ENCODE data around the gene AMT.
"Not testable (repeated sequence)": the region's sequence is repeated elsewhere in the genome, so short reads cannot be mapped to it uniquely, and the experiment has no call there.

Gene AMT

DNA sequence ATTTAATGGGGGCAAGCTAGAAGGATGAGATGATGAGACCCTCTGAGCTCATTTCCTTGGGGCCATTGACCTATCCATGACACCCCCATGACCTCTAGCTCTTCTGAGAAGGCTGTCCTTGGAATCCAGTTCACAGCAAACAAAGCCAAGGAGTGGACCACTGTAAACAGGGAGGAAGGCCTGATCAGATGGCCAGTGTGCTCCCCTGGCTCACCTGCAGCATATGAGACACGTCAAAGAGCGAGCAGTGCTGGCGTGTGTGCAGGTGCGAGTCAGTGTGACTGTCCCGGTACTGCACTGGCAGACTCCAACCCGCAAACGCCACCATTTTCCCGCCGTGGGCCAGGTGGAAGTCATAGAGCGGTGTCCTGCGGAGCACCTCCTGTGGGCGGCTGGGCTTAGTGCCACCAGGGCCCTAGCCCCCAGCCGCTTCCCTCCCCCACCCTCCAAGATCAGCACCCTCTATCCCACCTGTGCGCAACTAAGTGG, 339 bp downstream of the AMT start:
- DNase-seq, result no peak

DNA sequence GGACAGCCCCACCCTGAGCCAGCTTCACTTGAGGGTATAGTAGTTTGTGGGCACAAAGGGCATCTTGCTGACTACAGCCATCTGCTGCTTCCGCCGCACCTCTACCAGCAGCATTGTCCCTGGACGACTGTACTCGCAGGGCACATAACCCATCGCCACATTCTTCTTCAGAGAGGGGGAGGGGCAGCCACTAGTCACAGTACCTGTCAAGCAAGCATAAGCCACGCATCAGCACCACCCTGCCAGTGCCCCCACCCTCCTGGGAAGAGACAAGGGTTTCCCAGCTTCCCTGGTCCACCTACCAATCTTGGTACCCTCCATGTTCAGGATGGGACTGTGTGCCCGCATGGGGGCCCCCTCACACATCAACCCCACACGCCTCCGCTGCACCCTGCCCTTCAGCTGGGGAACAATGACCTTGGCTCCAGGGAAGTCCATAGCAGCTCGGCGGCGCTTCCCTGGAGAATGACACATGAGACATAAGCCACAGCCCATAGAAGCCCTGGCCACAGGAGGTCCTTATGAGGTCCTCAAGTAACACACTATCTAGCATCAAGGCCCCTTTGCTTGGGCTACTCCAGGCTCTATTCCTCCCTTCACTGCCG, 4.7 kb downstream of the AMT start:
- DNase-seq, result no peak

DNA sequence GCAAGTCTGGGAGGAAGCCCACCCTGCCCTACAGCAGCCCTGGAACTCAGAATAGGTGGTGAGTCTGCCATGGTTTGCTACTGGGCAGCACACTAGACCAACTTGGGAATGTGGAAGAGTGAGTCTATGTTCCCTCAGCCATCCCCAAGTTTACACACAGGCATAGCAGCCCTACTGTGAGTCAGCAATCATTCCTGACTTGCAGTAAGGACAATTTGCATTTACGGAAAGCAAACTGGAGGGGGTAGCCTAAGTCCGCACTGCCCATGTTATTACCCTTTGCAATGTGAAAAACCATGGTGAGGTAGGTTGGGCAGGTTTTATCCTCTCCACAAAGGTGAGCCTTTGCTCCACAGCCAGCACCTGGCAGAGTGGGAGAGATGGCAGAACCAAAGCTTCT, 5.4 kb downstream of the AMT start:
- DNase-seq, result no peak

DNA sequence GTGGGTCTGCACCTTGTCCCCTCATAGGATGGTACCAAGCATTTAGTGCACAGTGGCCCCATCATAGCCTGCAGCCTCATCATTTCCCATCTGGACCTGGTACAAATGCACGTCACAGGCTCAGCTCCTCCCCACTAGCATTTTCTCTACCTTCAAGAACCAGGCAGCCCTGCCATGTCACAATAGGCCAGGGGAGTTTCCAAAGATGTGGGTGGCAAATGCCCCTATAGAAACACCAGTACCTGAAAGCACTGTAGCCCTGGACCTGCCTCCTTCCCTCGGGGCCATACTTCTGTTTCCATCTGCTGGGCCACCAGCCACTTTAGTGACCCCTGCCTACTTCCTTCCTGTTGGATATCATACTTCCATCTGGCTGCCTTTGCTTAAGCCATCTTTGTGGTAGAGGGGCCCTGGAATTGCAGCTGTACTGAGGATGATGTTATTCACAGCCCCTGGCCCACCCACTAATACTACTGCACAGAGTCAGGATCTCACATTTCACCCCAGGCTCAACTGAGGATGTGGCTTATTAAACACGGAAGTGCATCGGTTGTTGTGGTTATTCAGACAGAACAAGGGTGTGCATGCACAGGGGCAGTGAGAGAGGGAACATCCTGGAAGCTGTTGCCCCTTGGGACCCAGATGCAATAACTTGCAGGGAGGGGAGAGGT, 6.2 kb downstream of the AMT start:
- DNase-seq, result peak; percentile 72

DNA sequence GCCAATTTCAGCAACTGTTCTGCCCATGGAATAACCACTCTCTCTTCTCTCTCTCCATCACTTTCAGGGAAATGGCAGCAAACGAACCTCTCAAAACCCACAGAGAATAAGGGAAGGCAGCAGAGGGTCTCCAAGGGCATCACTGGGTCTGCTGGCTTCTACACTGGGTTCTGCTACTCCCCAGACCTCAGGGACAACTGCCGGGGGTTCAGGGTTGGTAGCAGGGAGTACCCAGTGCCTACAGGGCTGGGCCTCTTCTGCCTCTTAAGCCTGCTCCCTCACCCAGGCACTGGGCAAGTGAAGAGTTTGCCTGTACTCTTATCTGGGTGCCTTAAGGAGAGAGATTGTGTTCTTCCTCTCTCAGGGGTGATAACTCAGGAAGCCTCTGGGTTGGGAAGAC, 7.5 kb downstream of the AMT start:
- no peak for DNase-seq

DNA sequence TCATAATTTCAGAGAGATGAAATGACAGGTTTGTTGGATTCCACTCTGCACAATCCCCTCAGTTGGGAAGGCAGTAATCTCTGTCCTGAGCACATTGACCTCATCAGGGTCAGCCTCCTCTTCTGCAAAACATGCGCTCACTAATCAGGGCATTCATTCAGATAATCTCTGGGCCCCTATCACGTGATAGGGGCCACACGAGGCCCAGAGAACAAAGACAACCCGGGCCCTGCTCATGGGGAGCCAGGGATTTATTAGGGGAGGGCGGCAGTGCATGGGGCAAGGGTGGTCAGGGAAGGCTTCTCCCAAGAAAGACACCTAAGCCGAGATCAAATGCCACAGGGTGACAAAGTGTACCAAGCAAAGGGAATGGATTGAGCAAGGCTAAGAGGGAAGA, 8.9 kb downstream of the AMT start:
- DNase-seq, result no peak

DNA sequence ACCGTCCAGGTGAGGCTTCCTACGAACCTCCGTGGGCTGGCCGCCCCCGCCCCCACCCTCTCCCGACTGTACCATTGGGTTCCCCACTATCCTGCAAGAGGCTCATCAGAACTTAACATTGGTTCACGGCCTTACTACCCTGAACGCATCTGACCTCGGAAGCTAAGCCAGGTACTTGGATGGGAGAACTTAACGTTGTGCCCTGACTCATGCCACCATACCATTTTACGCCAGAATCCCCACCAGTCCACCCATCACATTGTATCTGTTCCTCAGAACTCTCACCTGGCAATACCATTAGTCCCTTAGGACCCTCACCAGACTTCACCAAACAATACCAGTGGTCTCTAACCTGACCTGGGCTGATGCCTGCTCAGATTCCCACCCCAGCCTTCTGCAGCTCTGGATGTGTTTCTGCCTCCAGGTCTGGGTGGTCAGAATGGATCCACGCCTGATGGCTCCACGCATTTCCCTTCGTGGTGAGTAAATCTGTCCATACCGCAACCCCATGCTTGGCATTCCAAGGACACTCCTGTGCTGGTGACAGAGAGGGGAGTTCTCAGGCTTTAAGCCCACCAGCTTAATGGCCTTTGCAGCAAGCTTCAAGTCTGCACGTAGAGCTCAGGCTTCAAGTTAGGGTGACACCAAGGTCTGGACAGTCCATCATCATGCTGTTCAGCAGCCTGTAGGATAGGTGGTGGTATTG, 9.5 kb downstream of the AMT start:
- DNase-seq, result peak; percentile 23

DNA sequence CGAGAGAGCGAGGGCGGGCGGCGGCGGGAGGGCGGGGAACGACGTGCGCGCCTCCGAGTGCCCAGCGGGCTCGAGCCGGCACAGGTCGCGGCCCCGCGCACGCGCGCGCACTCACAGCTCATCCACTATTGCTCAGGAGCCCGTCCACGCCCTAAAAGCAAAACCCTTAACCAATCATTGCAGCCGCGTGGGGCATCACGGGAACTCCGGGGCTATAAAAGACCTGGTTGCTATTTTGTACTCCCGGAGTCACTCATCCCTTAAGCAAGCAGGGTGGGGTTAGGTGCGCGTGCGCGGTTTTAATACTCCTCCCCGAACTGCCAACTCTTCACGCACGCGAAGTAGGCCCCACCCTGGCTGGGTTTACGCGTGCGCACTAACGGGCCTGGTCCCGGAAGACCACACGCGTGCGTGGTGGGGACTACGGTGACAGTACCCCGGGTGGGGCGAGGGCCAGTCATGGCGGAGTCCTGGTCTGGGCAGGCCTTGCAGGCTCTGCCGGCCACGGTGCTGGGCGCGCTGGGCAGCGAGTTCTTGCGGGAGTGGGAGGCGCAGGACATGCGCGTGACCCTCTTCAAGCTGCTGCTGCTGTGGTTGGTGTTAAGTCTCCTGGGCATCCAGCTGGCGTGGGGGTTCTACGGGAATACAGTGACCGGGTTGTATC, 10.2 kb downstream of the AMT start, which contains the start of the genes RHOA and TCTA:
Gene RHOA (minus strand): TSS at position 9 of the 664 bp plus-strand sequence. CDS start 36,387 bp downstream, outside the sequence.
Gene TCTA (plus strand): TSS at position 456 of the 664 bp plus-strand sequence. CDS start 4 bp downstream, at position 460.
- DNase-seq, result peak; percentile 100

DNA sequence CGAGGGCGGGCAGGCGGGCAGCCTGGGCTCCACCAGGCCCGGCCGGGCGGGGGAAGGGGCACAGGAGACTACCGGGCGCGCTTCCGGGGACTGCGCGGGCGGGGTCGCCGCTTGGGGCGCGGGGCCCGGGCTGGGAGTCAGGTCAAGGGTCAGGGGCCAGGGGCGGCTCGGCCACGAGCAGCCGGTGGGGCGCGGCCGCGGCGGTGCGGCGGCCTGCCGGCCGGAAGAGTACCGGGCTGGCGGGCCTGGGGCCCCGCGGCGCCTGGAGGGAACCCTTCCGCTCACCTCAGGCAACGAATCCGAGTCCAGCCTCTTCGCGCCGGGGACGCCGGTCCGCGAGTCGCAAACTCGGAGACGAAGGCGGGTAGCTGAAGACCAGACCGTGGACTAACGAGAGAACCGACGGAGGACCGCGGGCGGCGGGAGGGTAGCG, 10.7 kb downstream of the AMT start:
- peak; percentile 63 for DNase-seq

DNA sequence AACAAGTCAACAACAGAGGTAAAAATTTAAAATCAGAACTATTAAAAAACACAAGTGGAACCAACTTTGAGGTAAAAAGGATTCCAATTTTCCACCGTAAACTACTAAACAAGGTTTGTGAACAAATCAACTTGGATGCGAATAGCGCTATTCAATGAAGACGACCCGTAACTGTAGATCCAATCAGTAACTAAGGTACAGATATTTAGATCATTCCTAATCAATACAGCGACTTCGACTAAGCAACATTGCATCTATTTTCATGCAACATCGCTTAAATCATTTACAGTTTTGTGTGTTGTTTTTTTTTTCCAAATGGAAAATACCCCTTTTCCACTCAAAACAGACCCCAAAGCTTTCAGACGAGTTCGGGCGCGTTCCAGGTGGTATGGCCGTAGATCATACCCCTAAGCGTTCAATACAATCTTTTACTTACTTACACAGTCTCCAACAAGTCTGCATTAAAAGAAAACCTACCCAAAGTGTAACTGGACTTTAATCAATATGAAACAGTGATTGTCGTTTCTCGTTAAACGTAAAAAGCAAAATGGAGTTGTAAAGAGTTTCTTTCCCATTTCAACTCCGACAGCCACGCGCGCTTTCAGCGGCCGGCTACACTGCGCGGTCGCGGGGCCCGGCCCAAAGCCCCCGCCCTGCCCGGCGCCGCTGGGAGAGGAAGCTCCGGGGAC, 11.3 kb downstream of the AMT start:
- DNase-seq, result no peak

DNA sequence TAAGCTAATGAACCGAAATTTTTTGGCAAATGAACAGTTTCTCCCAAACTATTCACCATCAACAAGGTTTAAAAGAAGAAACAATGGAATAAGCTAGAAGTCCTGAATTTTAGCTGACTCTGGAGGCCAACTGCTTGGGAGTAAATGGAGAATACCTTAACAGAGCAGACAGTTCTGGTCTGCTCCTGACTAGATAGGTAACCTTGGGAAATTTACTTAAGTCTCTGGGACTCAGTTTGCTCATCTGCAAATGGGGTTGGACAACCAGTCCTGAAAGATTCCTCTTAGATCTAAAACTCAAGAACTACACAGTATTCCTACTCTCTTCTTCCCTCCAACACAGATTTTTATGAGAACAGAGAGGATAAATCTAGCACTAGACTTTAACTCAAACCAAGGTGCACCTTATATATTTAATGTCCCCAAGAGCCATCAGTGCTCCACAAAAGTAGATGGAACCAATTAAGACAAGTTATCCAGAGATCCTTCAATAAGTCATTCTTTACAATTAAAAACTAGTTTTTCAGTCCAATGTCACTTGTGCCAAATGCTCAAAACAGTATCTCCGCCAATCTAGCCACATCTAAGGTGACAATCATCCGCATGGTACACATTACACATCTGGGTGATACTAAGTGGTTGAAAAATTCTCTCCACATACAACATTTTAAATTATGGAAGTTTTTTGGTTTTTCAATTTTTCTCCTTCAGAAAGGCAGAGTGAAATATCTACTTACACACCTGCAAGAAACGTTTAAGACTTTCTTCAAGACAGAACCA, 12.0 kb downstream of the AMT start:
- peak; percentile 34 for DNase-seq

DNA sequence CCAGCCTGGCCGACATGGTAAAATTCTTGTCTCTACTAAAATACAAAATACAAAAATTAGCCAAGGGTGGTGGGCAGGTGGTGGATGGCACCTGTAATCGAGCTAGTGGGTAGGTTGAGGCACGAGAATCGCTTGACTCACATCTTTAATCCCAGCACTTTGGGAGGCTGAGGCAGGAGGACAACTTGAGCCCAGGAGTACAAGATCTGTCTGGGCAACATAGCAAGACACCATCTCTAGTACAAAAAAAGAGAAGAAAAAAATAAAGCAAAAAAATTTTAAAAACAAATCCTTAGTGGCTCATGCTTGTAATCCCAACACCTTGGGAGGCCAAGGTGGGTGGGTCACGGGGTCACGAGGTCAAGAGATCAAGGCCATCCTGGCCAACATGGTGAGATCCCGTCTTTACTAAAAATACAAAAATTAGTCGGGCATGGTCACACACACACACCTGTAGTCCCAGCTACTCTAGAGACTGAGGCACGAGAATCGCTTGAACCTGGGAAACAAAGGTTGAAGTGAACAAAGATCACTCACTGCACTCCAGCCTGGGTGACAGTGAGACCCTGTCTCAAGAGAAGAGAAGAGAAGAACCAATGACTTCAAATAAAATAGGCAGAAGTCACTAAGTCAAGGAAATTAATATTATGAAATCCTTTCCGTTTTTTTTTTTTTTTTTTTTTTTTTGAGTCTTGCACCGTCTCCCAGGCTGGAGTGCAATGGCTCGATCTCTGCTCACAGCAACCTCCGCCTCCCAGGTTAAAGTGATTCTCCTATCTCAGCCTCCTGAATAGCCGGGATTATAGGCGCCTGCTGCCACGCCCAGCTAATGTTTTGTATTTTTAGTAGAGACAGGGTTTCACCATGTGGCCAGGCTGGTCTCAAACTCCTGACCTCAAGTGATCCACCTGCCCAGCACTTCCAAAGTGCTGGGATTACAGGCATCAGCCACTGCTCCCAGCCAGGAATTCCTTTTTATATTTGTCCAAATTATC, 15.4 kb downstream of the AMT start:
- DNase-seq, result no peak

DNA sequence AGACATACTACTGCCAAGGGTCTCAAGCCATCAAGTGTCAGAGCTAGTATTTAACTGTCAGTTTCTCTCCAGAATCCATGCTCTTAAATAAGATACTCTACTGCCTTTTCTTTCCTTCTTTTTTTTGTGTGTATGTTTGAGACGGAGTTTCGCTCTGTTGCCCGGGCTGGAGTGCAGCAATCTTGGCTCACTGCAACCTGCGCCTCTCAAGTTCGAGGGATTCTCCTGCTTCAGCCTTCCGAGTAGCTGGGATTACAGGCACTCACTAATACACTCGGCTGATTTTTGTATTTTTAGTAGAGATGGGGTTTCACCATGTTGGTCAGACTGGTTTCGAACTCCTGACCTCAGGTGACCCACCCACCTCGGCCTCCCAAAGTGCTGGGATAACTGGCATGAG, 16.7 kb downstream of the AMT start:
- not testable (repeated sequence) for DNase-seq

DNA sequence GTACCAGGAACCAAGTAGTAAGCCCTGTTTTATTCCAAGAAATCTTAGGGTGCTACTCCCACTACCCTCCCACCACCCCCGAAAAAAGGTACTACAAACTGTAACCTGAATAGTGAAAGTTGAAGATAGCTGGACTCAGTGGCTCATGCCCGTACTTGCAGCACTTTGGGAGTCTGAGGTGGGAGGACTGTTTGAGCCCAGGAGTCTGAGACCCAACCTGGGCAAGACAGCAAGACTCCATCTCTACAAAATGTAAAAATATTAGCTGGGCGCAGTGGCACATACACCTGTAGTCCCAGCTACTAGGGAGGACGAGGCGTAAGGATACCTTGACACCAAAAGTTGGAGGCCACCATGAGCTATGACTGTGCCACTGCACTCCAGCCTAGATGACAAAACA, 18.4 kb downstream of the AMT start:
- no peak for DNase-seq

DNA sequence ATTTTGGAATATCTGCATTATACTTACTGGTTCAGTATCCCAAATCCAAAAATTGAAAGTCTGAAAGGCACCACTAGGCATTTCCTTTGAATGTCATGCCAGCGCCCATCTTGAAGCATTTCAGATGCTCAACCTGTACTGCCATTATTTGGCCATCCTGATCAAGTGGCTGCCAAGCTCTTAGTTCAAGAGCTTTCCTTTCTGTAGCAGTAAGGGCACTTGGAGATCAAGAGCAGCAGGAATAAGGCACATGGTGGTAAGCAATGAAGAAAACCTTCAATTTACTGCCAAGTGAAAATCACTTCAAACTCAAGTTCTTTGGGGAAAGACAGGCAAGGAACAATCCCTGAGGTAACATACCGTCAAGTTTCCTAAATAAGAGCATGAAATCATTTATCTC, 20.5 kb downstream of the AMT start:
- DNase-seq, result no peak

DNA sequence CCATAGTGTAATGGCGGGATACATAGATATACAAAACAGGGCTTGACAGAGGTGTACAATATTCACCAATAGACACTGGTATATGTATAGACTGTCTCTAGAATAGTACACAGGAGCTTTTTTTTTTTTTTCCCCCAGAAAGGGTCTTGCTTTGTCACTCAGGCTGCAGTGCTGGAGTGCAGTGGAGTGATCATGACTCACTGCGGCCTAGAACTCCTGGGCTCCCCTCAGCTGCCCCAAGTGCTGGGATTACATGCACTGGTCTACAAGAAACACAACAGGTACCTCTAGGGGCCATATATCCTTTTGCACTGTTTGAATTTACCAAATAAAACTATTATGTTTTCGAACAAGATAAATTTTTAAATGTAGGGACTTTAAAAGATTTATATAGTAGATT, 22.8 kb downstream of the AMT start:
- DNase-seq, result no peak

DNA sequence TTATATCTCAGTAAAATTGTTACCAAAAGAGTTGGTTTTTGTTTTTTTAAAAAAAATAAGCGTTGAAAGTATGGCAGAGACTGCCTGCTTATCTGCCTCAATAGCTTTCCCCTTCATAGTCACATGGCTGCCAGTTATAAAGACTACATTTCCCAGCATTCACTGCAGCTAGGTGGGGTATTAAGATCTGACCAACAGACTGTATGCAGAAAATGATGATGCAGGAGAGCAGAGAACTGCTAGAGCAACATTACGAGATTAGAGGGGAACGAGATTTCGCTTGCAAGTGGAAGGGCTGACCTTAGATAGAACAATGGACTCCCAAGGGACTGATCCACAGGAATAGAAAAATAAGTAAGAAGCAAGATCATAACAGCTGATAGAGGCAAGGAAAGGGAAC, 24.8 kb downstream of the AMT start:
- DNase-seq, result peak; percentile 36

DNA sequence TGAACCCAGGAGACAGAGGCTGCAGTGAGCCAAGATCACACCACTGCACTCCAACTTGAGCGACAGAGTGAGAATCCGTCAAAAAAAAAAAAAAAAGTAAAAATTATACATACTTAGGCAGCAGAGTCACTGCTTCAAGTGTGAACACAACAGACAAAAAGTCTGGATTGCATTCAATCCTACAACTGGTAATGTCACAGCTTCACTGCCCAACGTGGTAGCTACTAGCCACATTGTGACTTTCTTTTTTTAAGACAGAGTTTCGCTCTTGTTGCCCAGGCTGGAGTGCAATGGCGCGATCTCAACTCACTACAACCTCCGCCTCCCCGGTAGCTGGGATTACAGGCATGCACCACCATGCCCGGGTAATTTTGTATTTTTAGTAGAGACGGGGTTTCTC, 31.0 kb downstream of the AMT start:
- DNase-seq, result not testable (repeated sequence)

DNA sequence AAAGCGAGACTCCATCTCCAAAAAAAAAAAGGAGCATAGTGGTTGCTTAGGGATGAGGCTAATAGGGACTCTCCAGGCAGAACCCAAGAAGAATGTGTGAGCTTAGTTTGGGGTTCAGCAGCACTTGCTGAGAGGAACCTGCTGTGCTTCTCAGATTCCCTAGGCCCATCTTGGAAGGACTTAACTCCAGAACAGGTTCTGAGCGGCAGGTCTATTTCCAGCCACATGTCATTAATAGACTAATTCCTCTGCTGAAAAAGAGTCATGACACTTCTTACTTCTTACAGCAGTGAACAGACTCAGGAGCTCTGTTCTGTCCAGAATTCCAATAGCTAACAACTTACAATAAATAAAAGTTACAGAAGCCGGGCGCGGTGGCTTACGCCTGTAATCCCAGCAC, 33.0 kb downstream of the AMT start:
- DNase-seq, result no peak

DNA sequence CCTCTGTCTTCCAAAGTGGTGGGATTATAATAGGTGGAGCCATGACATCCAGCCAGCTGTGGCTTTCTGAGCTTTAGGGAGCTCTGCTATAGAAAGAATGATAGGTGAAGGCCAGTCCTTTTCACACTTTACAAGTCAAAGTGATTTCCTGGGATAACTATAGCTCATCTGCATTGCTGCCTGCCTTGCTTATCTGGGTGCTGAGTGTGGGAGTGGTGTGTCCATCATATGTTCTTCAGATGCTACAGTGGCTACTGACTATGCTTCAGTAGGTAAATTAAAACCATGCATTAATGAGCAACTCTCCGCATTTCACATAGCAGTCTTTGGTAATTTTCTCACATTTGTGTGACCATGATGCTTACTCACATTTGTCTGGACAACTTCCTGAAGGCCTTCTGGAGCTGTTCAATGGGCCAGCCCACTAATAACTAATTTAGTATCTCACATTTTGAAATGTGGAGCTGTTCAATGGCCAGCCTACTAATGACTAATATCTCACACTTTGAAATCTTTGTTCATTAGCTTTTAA, 33.9 kb downstream of the AMT start:
- DNase-seq, result no peak

Data from activated CD4-positive, alpha-beta T cell treated with anti-CD3 and anti-CD28 coated beads, Interleukin-10, Interleukin-2, amounts not matched to agents 100 ng/mL and 50 ng/mL, durations not matched to agents 16 hours and 8 hours (primary cell).